Neural progenitor cell (in vitro differentiated cells): ENCODE results near the gene ATF7IP.

ENCODE experiments used
- EZH2phosphoT487 ChIP-seq: fragments of 200-600 bp; sonication (generic); IDR thresholded peaks from 2 replicates; pipeline ENCODE4 v1.6.1; 2017; ENCODE audit warnings: antibody characterized with exemption
- TF ChIP-seq, protein P1 (sequence below): fragments of 200-600 bp; sonication (generic); IDR thresholded peaks from 2 replicates; pipeline ENCODE4 v1.5.1; 2017; ENCODE audit warnings: antibody characterized with exemption, mild to moderate bottlenecking

DNA sequence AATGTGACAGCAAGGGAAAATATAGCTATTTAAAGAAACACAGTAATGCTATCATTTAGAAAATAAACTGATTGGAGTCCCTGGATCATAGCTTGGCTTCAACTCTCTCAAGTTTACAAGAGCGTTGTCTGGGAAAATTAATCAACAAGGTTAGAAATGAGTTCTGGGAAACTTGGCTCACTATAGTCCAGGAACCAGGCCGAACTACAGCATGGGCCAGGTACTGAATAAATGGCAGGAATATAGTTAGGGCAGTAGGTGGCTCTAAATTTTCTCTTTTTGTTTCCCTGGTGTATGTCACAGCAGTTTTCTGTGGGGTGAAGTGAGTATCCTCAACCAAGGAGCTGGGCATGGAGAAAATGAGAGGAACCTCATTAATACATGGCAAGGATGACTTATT is 129.8 kb downstream of the ATF7IP start:
- TF ChIP-seq EZH2phosphoT487, result no peak
- TF ChIP-seq, protein P1, sequence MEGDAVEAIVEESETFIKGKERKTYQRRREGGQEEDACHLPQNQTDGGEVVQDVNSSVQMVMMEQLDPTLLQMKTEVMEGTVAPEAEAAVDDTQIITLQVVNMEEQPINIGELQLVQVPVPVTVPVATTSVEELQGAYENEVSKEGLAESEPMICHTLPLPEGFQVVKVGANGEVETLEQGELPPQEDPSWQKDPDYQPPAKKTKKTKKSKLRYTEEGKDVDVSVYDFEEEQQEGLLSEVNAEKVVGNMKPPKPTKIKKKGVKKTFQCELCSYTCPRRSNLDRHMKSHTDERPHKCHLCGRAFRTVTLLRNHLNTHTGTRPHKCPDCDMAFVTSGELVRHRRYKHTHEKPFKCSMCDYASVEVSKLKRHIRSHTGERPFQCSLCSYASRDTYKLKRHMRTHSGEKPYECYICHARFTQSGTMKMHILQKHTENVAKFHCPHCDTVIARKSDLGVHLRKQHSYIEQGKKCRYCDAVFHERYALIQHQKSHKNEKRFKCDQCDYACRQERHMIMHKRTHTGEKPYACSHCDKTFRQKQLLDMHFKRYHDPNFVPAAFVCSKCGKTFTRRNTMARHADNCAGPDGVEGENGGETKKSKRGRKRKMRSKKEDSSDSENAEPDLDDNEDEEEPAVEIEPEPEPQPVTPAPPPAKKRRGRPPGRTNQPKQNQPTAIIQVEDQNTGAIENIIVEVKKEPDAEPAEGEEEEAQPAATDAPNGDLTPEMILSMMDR, result no peak
